Mesendoderm (in vitro differentiated cells): ENCODE results near the gene ZNF483.
"Not testable (repeated sequence)": the region's sequence is repeated elsewhere in the genome, so short reads cannot be mapped to it uniquely, and the experiment has no call there.

Experiments
- DNase-seq: peaks from one replicate; pipeline ENCODE4 v3.0.0; 2013
- H2AK5ac ChIP-seq: 2 replicates; pipeline ENCODE4 v1.6.1; 2013; ENCODE audit warnings: low read length, inconsistent platforms
- H2BK120ac ChIP-seq: 2 replicates; pipeline ENCODE4 v1.6.1; 2013; ENCODE audit warnings: low read depth, mild to moderate bottlenecking, low read length, moderate library complexity, mixed read lengths
- H2BK15ac ChIP-seq: replicated peaks from 2 replicates; pipeline ENCODE4 v1.6.1; 2013; ENCODE audit warnings: low read depth, mild to moderate bottlenecking, moderate library complexity
- H2BK5ac ChIP-seq: 2 replicates; pipeline ENCODE4 v1.6.1; 2013; ENCODE audit warnings: low read length, inconsistent platforms
- H3K18ac ChIP-seq: 2 replicates; pipeline ENCODE4 v1.6.1; 2013; ENCODE audit warnings: mild to moderate bottlenecking, low read length, mixed read lengths
- H3K23ac ChIP-seq: one replicate; pipeline ENCODE4 v1.6.1; 2013; ENCODE audit warnings: low read length
- H3K27ac ChIP-seq: 2 replicates; pipeline ENCODE4 v1.5.1; 2013; ENCODE audit warnings: low read depth, mild to moderate bottlenecking, inconsistent platforms, low read length, moderate library complexity
- H3K27me3 ChIP-seq: 2 replicates; pipeline ENCODE4 v1.6.1; 2013; ENCODE audit warnings: low read length, control low read depth, mild to moderate bottlenecking, inconsistent platforms; ENCODE audit not compliant: insufficient read depth, poor library complexity
- H3K36me3 ChIP-seq: 2 replicates; pipeline ENCODE4 v1.6.1; 2013; ENCODE audit warnings: low read length, inconsistent platforms; ENCODE audit not compliant: control insufficient read depth, insufficient read depth
- H3K4ac ChIP-seq: one replicate; pipeline ENCODE4 v1.6.1; 2013; ENCODE audit warnings: low read depth, mild to moderate bottlenecking, low read length, moderate library complexity
- H3K4me1 ChIP-seq: 2 replicates; pipeline ENCODE4 v1.6.1; 2013; ENCODE audit warnings: low read depth, low read length, inconsistent platforms; ENCODE audit not compliant: control insufficient read depth
- H3K4me2 ChIP-seq: 2 replicates; pipeline ENCODE4 v1.6.1; 2013; ENCODE audit warnings: low read length
- H3K4me3 ChIP-seq: 2 replicates; pipeline ENCODE4 v1.5.1; 2013; ENCODE audit warnings: mild to moderate bottlenecking, low read length
- H3K56ac ChIP-seq: one replicate; pipeline ENCODE4 v1.6.1; 2013; ENCODE audit warnings: low read length
- H3K79me1 ChIP-seq: 2 replicates; pipeline ENCODE4 v1.6.1; 2013; ENCODE audit warnings: low read length, inconsistent platforms
- H3K79me2 ChIP-seq: 2 replicates; pipeline ENCODE4 v1.6.1; 2013; ENCODE audit warnings: mild to moderate bottlenecking, low read length; ENCODE audit not compliant: control insufficient read depth, insufficient read depth
- H3K9ac ChIP-seq: 2 replicates; pipeline ENCODE4 v1.6.1; 2013; ENCODE audit warnings: low read length, inconsistent platforms
- H4K5ac ChIP-seq: one replicate; pipeline ENCODE4 v1.6.1; 2013; ENCODE audit warnings: low read length
- H4K8ac ChIP-seq: one replicate; pipeline ENCODE4 v1.6.1; 2013; ENCODE audit warnings: low read depth, mild to moderate bottlenecking, control low read depth, low read length, moderate library complexity
- WGBS: extraction: QIAGEN DNeasy Blood & Tissue Kit; methylation state at CpG from one replicate; pipeline ENCODE4 v1.1.7; 2013; ENCODE audit warnings: low lambda C conversion rate, missing lambda C conversion rate; ENCODE audit not compliant: insufficient coverage; ENCODE audit errors: extremely low coverage; 5-methylcytosine and 5-hydroxymethylcytosine counted together

Gene ZNF483

DNA sequence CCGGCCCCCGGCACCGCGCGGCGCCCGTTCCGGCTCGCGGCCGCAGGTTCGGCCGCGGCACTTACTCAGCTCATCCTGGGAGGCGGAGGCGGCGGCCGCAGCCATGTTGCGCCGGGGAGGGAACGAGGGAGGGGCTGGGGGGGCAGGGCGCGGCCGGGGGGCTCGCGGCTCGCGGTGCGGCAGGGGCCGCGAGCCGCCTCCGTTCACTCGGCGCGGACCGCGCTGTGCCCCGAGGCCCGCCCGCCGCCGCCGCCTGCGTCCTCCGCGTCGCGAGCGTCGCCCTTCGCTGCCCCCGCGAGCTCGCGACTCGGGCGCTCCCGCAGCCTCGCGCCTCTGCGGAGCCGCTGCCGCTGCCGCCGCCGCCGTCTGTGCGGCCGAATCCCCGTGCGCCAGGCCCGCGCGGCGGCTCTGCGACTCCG, 41.5 kb upstream of the ZNF483 start:
- H3K4me2 ChIP-seq: no peak overlapping the region
- H2BK15ac ChIP-seq: no peak overlapping the region
- peak overlapping the region; percentile 73 for H3K4me3 ChIP-seq
- H3K23ac ChIP-seq: no peak overlapping the region
- H2AK5ac ChIP-seq: no peak overlapping the region
- H3K79me1 ChIP-seq: peaks cover 2% of the 10 kb centered on the region
- peak overlapping the region; percentile 100 for H3K18ac ChIP-seq
- no peaks in the 10 kb centered on the region for H3K36me3 ChIP-seq
- peak overlapping the region; percentile 97 for H2BK120ac ChIP-seq
- H4K5ac ChIP-seq: no peak overlapping the region
- H4K8ac ChIP-seq: peak overlapping the region; percentile 100
- peaks cover 36% of the 10 kb centered on the region for H3K79me2 ChIP-seq
- no CpG with 5 or more reads among the region's 78 CpGs for WGBS
- H2BK5ac ChIP-seq: no peak overlapping the region
- no peaks in the 10 kb centered on the region for H3K27me3 ChIP-seq
- peaks cover 2% of the 10 kb centered on the region for H3K4me1 ChIP-seq
- peak overlapping the region; percentile 85 for H3K9ac ChIP-seq
- peak overlapping the region; percentile 99 for H3K27ac ChIP-seq
- peak overlapping the region; percentile 92 for H3K56ac ChIP-seq
- H3K4ac ChIP-seq: peak overlapping the region; percentile 99
- DNase-seq: no peak

GRCh38 chr9:111483858-111484571, 41.0 kb upstream of the ZNF483 start, which contains the start of gene ECPAS:
TSS of gene ECPAS (minus strand) at chr9:111484383. CDS start at chr9:111472918, 11,465 bp downstream.
- Histone ChIP-seq H3K79me1 (no peaks in the 10 kb centered on the region), H3K56ac (peak within 1 kb of the TSS; percentile 92), H4K8ac (peak within 1 kb of the TSS; percentile 100), H3K18ac (peak within 1 kb of the TSS; percentile 100), H4K5ac (no peak within 1 kb of the TSS), H2AK5ac (no peak within 1 kb of the TSS), H3K4ac (peak within 1 kb of the TSS; percentile 99), H3K4me3 (peak within 1 kb of the TSS; percentile 73), H3K4me2 (peak within 1 kb of the TSS; percentile 10), H2BK120ac (peak within 1 kb of the TSS; percentile 97), H2BK5ac (no peak within 1 kb of the TSS), H3K23ac (no peak within 1 kb of the TSS), H3K4me1 (peaks cover 2% of the 10 kb centered on the region), H2BK15ac (no peak within 1 kb of the TSS), H3K9ac (peak within 1 kb of the TSS; percentile 85), H3K79me2 (peaks cover 31% of the 10 kb centered on the region), H3K27ac (peak within 1 kb of the TSS; percentile 99), H3K36me3 (no peaks in the 10 kb centered on the region), H3K27me3 (no peaks in the 10 kb centered on the region)
- peak; percentile 87 for DNase-seq
- WGBS: no CpG with 5 or more reads among the region's 101 CpGs

- peak overlapping the region; percentile 87 for H3K56ac ChIP-seq
- no peak overlapping the region for H2BK120ac ChIP-seq
- no peak for DNase-seq
- no peak overlapping the region for H4K5ac ChIP-seq
- H3K27ac ChIP-seq: peak overlapping the region; percentile 99
- H3K23ac ChIP-seq: no peak overlapping the region
- H3K9ac ChIP-seq: peak overlapping the region; percentile 85
- H3K4ac ChIP-seq: no peak overlapping the region
- no peaks in the 10 kb centered on the region for H3K79me1 ChIP-seq
- no CpG with 5 or more reads among the region's 4 CpGs for WGBS
- no peaks in the 10 kb centered on the region for H3K36me3 ChIP-seq
- peak overlapping the region; percentile 73 for H3K4me3 ChIP-seq
- no peak overlapping the region for H2AK5ac ChIP-seq
- peak overlapping the region; percentile 10 for H3K4me2 ChIP-seq
- peaks cover 26% of the 10 kb centered on the region for H3K79me2 ChIP-seq
- peaks cover 2% of the 10 kb centered on the region for H3K4me1 ChIP-seq
- peak overlapping the region; percentile 100 for H3K18ac ChIP-seq
- peak overlapping the region; percentile 81 for H4K8ac ChIP-seq
- no peaks in the 10 kb centered on the region for H3K27me3 ChIP-seq
- no peak overlapping the region for H2BK15ac ChIP-seq
- H2BK5ac ChIP-seq: no peak overlapping the region
Observed at GRCh38 chr9:111484572-111484894, 40.4 kb upstream of the ZNF483 start.

DNA sequence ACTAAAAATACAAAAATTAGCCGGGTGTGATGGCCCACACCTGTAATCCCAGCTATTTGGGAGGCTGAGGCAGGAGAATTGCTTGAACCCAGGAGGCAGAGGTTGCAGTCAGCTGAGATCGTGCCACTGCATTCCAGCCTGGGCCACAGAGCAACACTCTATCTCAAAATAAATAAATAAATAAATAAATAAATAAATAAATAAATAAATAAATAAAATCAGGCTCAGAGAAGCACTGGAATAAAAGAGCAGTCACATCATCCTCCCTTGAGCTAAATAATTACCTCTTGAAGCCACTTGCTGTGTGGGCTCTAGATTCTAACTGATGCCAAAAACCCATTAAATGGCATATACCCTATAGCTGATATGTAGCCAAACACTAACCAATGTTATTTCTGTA, 27.8 kb upstream of the ZNF483 start:
- not testable (repeated sequence) for H2AK5ac ChIP-seq, H2BK15ac ChIP-seq, H3K23ac ChIP-seq, H2BK120ac ChIP-seq, DNase-seq, H3K4me2 ChIP-seq, H2BK5ac ChIP-seq, H3K4me1 ChIP-seq, H3K36me3 ChIP-seq, H3K79me2 ChIP-seq, H3K56ac ChIP-seq, H3K27ac ChIP-seq, H4K8ac ChIP-seq, H3K27me3 ChIP-seq, H3K9ac ChIP-seq, H4K5ac ChIP-seq, H3K79me1 ChIP-seq, H3K18ac ChIP-seq, H3K4me3 ChIP-seq, H3K4ac ChIP-seq
- WGBS: no CpG with 5 or more reads among the region's 2 CpGs

DNA sequence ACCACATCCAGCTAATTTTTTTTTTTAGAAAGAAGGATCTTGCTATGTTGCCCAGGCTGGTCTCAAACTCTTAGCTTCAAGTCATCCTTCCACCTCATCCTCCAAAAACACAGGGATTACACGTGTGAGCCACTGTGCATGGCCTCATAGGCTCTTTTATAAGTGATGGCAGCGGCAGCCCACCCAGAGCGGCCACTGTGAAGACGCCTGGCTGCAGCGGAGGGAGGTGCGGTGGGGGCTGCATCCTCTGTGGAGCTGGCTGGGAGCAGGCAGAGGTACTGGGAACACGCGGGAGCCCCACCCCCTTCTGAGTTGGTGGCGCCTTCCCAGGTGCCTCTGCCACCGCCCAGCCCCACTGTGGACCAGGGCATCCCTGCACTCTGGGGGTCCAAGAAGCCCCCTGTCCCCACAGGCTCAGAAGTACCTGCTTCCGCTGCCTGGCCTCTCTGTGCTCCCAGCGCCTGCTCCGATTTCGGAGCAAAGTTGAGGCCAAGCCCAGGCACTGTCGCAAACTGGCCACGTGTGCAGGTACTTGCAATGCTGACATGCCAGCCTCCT, 23.9 kb upstream of the ZNF483 start:
- no peak overlapping the region for H3K27ac ChIP-seq
- H3K79me2 ChIP-seq: no peaks in the 10 kb centered on the region
- H3K4me3 ChIP-seq: no peak overlapping the region
- no peak overlapping the region for H4K5ac ChIP-seq
- H4K8ac ChIP-seq: no peak overlapping the region
- H2AK5ac ChIP-seq: no peak overlapping the region
- no peak overlapping the region for H3K4me2 ChIP-seq
- no peak for DNase-seq
- no peaks in the 10 kb centered on the region for H3K36me3 ChIP-seq
- no peak overlapping the region for H2BK120ac ChIP-seq
- no peak overlapping the region for H3K4ac ChIP-seq
- H2BK15ac ChIP-seq: no peak overlapping the region
- H3K9ac ChIP-seq: no peak overlapping the region
- H3K56ac ChIP-seq: no peak overlapping the region
- H2BK5ac ChIP-seq: no peak overlapping the region
- H3K79me1 ChIP-seq: no peaks in the 10 kb centered on the region
- no peaks in the 10 kb centered on the region for H3K4me1 ChIP-seq
- no peak overlapping the region for H3K18ac ChIP-seq
- WGBS: no CpG with 5 or more reads among the region's 16 CpGs
- no peak overlapping the region for H3K23ac ChIP-seq
- H3K27me3 ChIP-seq: no peaks in the 10 kb centered on the region
